Measurements from ENCODE around the gene ULK4.

Gene ULK4

DNA sequence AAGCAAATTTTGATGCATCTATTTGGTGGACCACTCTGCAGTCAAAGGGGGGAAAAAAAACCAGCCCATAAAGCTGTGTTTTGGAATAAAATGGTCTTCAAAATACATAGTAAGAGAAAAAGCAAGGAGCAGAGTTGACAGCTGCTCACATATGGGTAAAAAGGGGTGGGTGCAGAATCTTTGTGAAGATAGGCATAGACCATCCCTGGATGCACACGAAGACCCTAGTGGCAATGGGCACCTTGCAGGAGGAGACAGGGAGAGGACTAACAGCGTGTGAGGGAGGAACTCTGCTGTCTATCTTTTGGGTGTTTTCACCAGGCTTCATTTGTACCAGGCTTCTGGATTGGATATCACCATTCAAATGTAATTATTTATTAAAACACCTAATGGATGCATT is 718.7 kb downstream of the ULK4 start:
- no peak for TF ChIP-seq CTCF (conservative IDR thresholded peaks at IDR 0.05)

GRCh38 chr3:41241800-41242571 is 719.9 kb downstream of the ULK4 start:
- TF ChIP-seq CTCF (conservative IDR thresholded peaks at IDR 0.05), result no peak

More for the DNA sequence above, 718.7 kb downstream of the ULK4 start:
- H3K27ac ChIP-seq, result no peak overlapping the region

DNA sequence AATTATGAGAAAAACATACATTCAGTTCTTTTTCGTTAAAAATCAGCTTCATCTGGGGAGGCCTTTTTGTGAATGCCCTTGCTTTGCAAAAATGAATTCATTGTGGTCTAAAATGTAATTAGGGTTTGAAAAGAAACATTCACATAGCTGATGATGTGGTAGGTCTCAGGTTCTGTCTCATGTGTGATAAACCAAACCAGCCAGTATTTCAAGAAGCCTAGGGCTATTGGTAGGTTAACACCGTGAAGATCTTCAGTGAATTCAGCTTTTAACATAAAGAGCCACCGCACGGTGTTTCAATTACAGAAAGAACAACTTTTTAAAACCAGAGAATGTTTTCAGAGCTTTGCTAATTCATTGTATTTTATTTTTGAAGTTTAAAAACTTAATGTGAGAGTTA is 720.7 kb downstream of the ULK4 start:
- H3K27ac ChIP-seq, result no peak overlapping the region
- no peak for TF ChIP-seq CTCF (conservative IDR thresholded peaks at IDR 0.05)

More at GRCh38 chr3:41241800-41242571, 719.9 kb downstream of the ULK4 start:
- H3K27ac ChIP-seq, result no peak overlapping the region

DNA sequence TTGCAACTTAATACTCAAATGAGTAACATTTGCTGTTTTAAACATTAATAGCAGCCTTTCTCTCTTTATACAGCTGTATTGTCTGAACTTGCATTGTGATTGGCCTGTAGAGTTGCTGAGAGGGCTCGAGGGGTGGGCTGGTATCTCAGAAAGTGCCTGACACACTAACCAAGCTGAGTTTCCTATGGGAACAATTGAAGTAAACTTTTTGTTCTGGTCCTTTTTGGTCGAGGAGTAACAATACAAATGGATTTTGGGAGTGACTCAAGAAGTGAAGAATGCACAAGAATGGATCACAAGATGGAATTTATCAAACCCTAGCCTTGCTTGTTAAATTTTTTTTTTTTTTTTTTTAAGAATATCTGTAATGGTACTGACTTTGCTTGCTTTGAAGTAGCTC is 722.3 kb downstream of the ULK4 start:
- no peak overlapping the region for H3K27ac ChIP-seq
- no peak for TF ChIP-seq CTCF (conservative IDR thresholded peaks at IDR 0.05)

DNA sequence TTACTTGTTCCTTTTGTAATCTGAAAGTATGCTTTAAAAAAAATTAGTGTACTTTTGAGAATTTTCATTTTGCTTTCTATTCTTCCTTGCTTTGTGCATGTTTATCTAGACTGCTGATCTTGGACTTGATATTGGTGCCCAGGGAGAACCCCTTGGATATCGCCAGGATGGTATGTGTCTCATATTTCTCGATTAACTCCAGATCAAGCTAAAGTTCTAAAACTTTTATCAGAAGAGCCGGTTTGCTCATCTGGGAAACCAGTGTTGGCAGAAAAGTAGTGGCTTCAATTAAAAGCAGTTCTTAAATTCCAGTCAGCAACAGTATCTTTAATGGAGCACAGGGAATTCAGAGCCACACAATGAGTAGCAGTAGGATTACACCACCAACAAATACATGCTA is 724.0 kb downstream of the ULK4 start:
- no peak overlapping the region for H3K27ac ChIP-seq
- no peak for TF ChIP-seq CTCF (conservative IDR thresholded peaks at IDR 0.05)

DNA sequence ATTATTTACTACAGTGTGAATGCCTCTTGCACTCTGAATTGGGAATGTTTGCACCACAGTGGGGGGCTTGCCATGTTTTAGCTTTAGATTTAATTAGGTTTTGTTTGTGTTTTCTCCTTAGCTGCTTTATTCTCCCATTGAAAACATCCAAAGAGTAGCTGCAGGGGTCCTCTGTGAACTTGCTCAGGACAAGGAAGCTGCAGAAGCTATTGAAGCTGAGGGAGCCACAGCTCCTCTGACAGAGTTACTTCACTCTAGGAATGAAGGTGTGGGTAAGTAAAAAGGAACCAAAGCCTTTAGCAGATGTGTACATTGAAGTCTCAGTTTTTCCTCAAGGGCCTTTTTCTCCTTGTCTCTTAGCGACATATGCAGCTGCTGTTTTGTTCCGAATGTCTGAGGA is 725.7 kb downstream of the ULK4 start:
- no peak for TF ChIP-seq CTCF (conservative IDR thresholded peaks at IDR 0.05)
- H3K27ac ChIP-seq, result no peak overlapping the region

GRCh38 chr3:41234823-41235721 is 726.8 kb downstream of the ULK4 start:
- TF ChIP-seq CTCF (conservative IDR thresholded peaks at IDR 0.05), result no peak
- H3K27ac ChIP-seq, result no peak overlapping the region

All from VCaP (cell line).